ENCODE results near the gene RAB11A.

Gene RAB11A

GRCh38 chr15:65888981-65889380 lies 19.7 kb downstream of the RAB11A start:
- no peak for DNase-seq

GRCh38 chr15:65893060-65893459 lies 23.8 kb downstream of the RAB11A start:
- DNase-seq = no peak

GRCh38 chr15:65896236-65896635 lies 26.9 kb downstream of the RAB11A start:
- DNase-seq = no peak

- DNase-seq = no peak
Observed at GRCh38 chr15:65900488-65900887, 31.2 kb downstream of the RAB11A start.

GRCh38 chr15:65901336-65901735 lies 32.0 kb downstream of the RAB11A start:
- no peak for DNase-seq

- no peak for DNase-seq
Observed at GRCh38 chr15:65901836-65902235, 32.5 kb downstream of the RAB11A start.

- no peak for DNase-seq
Observed at GRCh38 chr15:65902373-65902772, 33.1 kb downstream of the RAB11A start.

- DNase-seq = no peak
Observed at GRCh38 chr15:65903296-65904073, 34.2 kb downstream of the RAB11A start.

- DNase-seq = no peak
Observed at GRCh38 chr15:65904301-65904700, 35.0 kb downstream of the RAB11A start.

GRCh38 chr15:65906396-65906795 lies 37.1 kb downstream of the RAB11A start:
- no peak for DNase-seq

- DNase-seq = no peak
Observed at GRCh38 chr15:65907661-65908060, 38.4 kb downstream of the RAB11A start.

GRCh38 chr15:65908876-65909275 lies 39.6 kb downstream of the RAB11A start:
- DNase-seq = no peak

GRCh38 chr15:65909831-65910230 lies 40.5 kb downstream of the RAB11A start:
- DNase-seq = no peak

GRCh38 chr15:65910341-65910740 lies 41.0 kb downstream of the RAB11A start:
- no peak for DNase-seq

GRCh38 chr15:65912235-65912634 lies 42.9 kb downstream of the RAB11A start:
- DNase-seq = no peak

- no peak for DNase-seq
Observed at GRCh38 chr15:65913631-65914199, 44.4 kb downstream of the RAB11A start.

GRCh38 chr15:65914386-65914785 lies 45.1 kb downstream of the RAB11A start:
- DNase-seq = no peak

GRCh38 chr15:65914981-65915925 lies 46.0 kb downstream of the RAB11A start:
- DNase-seq = no peak

GRCh38 chr15:65916041-65916663 lies 46.9 kb downstream of the RAB11A start:
- DNase-seq = no peak

GRCh38 chr15:65916664-65917406 lies 47.5 kb downstream of the RAB11A start:
- peak; percentile 31 to 52 for DNase-seq

GRCh38 chr15:65917407-65917756 lies 48.1 kb downstream of the RAB11A start:
- no peak for DNase-seq

GRCh38 chr15:65917936-65918335 lies 48.6 kb downstream of the RAB11A start:
- no peak for DNase-seq

All from cerebellar nuclear complex (tissue), 1 donor.